ENCODE results near the gene ERBB2.
A peak's percentile ranks its signal among the peaks of the same experiment; 100 is the strongest.

The ERBB2 gene

DNA sequence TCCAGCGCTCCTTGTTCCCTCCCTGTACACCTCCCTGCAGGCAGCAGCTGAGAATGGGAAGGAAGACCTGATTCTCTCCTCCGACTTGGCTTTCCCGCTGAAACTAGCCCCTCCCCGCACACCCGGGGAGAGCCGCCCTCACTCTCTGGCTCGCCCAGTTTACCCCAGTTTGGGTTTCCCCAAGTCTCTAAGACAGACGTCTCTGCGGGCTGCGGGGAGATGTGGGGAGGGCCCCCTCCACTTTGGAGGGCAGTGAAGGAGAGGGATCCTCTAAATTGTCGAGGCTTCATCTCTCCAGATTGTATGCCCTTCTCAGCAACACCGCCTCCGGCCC, 38.7 kb downstream of the ERBB2 start:
- no peak overlapping the region for H3K4me3 ChIP-seq (ENCODE audit: low read depth, low read length)
- DNase-seq (ENCODE audit: low read depth), result no peak
- no peak for TF ChIP-seq MAX (IDR thresholded peaks at IDR 0.05; ENCODE audit: low read depth, low read length)
- TF ChIP-seq, protein P1, sequence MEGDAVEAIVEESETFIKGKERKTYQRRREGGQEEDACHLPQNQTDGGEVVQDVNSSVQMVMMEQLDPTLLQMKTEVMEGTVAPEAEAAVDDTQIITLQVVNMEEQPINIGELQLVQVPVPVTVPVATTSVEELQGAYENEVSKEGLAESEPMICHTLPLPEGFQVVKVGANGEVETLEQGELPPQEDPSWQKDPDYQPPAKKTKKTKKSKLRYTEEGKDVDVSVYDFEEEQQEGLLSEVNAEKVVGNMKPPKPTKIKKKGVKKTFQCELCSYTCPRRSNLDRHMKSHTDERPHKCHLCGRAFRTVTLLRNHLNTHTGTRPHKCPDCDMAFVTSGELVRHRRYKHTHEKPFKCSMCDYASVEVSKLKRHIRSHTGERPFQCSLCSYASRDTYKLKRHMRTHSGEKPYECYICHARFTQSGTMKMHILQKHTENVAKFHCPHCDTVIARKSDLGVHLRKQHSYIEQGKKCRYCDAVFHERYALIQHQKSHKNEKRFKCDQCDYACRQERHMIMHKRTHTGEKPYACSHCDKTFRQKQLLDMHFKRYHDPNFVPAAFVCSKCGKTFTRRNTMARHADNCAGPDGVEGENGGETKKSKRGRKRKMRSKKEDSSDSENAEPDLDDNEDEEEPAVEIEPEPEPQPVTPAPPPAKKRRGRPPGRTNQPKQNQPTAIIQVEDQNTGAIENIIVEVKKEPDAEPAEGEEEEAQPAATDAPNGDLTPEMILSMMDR (IDR thresholded peaks at IDR 0.05; ENCODE audit: low read depth, low read length), result no peak
- no peak for TF ChIP-seq MYC (IDR thresholded peaks at IDR 0.05; ENCODE audit: low read depth, low read length)
- no peak for TF ChIP-seq POLR2A (IDR thresholded peaks at IDR 0.05; ENCODE audit: extremely low read depth, insufficient read length)

DNA sequence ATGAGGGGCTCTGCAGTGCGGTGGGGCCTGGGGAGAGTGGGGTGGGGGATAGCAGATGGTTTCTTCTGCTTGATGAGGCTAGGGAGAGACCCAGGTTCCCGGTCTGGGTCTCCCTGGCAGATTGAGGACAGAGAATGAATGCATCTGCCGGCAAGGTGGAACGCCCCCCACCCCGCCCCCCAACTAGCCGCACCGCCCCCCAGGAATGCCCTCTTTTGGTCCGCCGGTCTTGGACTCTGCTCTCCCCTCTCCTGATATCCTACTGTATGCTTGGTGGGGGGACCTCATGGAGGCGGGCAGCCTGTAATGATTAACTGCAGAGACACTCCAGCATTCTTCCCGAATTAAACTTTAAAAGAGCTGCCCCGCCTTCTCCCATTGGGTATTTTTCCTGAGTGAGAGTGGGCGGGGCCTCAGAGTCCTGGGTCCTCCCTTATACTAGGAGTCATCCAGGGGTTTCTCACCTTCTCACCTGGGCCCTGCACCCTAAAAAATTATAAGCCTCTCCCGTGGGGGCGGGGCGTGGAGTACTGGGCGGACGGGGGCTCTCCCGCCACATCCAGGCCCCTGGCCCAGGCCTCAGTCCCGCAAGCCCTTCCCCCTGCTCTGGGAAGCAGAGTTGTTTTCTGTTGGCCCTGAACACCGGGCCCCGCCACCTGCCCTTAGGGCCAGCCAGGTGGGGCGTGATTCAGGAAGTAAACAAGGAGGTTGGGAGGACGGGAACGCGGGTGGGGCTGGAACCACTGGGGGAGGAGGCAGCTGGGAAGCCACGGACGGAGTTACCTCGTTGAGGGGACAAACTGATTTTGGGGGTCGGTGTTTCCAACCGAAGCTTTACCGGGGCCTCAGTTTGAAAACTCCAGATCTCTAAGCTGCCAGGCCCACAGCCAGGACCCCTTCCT, 39.4 kb downstream of the ERBB2 start:
- no peak for TF ChIP-seq POLR2A (IDR thresholded peaks at IDR 0.05; ENCODE audit: extremely low read depth, insufficient read length)
- TF ChIP-seq MYC (IDR thresholded peaks at IDR 0.05; ENCODE audit: low read depth, low read length), result no peak
- TF ChIP-seq MAX (IDR thresholded peaks at IDR 0.05; ENCODE audit: low read depth, low read length), result no peak
- TF ChIP-seq, protein P1 (IDR thresholded peaks at IDR 0.05; ENCODE audit: low read depth, low read length), result no peak
- no peak for DNase-seq (ENCODE audit: low read depth)
- no peak overlapping the region for H3K4me3 ChIP-seq (ENCODE audit: low read depth, low read length)

GRCh38 chr17:39739885-39740356, 40.1 kb downstream of the ERBB2 start:
- DNase-seq (ENCODE audit: low read depth), result no peak
- TF ChIP-seq POLR2A (IDR thresholded peaks at IDR 0.05; ENCODE audit: extremely low read depth, insufficient read length) (no peak), MAX (IDR thresholded peaks at IDR 0.05; ENCODE audit: low read depth, low read length) (no peak), MYC (IDR thresholded peaks at IDR 0.05; ENCODE audit: low read depth, low read length) (no peak)
- TF ChIP-seq, protein P1 (IDR thresholded peaks at IDR 0.05; ENCODE audit: low read depth, low read length), result no peak
- no peak overlapping the region for H3K4me3 ChIP-seq (ENCODE audit: low read depth, low read length)

GRCh38 chr17:39740357-39741111, 40.7 kb downstream of the ERBB2 start:
- no peak for TF ChIP-seq MAX (IDR thresholded peaks at IDR 0.05; ENCODE audit: low read depth, low read length)
- TF ChIP-seq MYC (IDR thresholded peaks at IDR 0.05; ENCODE audit: low read depth, low read length), result no peak
- peak; percentile 33 for DNase-seq (ENCODE audit: low read depth)
- no peak overlapping the region for H3K4me3 ChIP-seq (ENCODE audit: low read depth, low read length)

- no peak for DNase-seq (ENCODE audit: low read depth)
- H3K4me3 ChIP-seq (ENCODE audit: low read depth, low read length), result no peak overlapping the region
- TF ChIP-seq MAX (IDR thresholded peaks at IDR 0.05; ENCODE audit: low read depth, low read length) (no peak), POLR2A (IDR thresholded peaks at IDR 0.05; ENCODE audit: extremely low read depth, insufficient read length) (no peak), MYC (IDR thresholded peaks at IDR 0.05; ENCODE audit: low read depth, low read length) (no peak)
- TF ChIP-seq, protein P1 (IDR thresholded peaks at IDR 0.05; ENCODE audit: low read depth, low read length), result no peak
Observed at GRCh38 chr17:39742126-39742855, 42.4 kb downstream of the ERBB2 start.
